Measurements from ENCODE around the gene NOSTRIN. TPM values are rescaled to one million over a fixed set of nuclear protein-coding genes. Genes with fewer than 3 reads are reported as not detected.
A peak's percentile ranks its signal among the peaks of the same experiment; 100 is the strongest.

The NOSTRIN gene
- total RNA-seq, 1 experiment from 2014 or later: not detected

- no peak for DNase-seq
- Histone ChIP-seq H3K27me3 (ENCODE audit: control insufficient read depth, insufficient read depth, low read length) (no peaks in the 10 kb centered on the region), H3K36me3 (replicated peaks; ENCODE audit: control insufficient read depth, insufficient read depth, low read length) (no peaks in the 10 kb centered on the region), H3K4me3 (ENCODE audit: insufficient read depth, low read depth, low read length) (no peak overlapping the region)
These were observed 19.6 kb downstream of the NOSTRIN start for GRCh38 chr2:168821992-168822391.

- Histone ChIP-seq H3K36me3 (replicated peaks; ENCODE audit: control insufficient read depth, insufficient read depth, low read length) (no peaks in the 10 kb centered on the region), H3K4me3 (ENCODE audit: insufficient read depth, low read depth, low read length) (no peak overlapping the region), H3K27me3 (ENCODE audit: control insufficient read depth, insufficient read depth, low read length) (no peaks in the 10 kb centered on the region)
- DNase-seq: no peak
These were observed 22.7 kb downstream of the NOSTRIN start for GRCh38 chr2:168825126-168825525.

GRCh38 chr2:168830958-168831357, 28.5 kb downstream of the NOSTRIN start:
- no peak for DNase-seq
- H3K4me3 ChIP-seq (ENCODE audit: insufficient read depth, low read depth, low read length): no peak overlapping the region
- no peaks in the 10 kb centered on the region for H3K27me3 ChIP-seq (ENCODE audit: control insufficient read depth, insufficient read depth, low read length)
- no peaks in the 10 kb centered on the region for H3K36me3 ChIP-seq (replicated peaks; ENCODE audit: control insufficient read depth, insufficient read depth, low read length)

GRCh38 chr2:168831662-168832061, 29.2 kb downstream of the NOSTRIN start:
- Histone ChIP-seq H3K27me3 (ENCODE audit: control insufficient read depth, insufficient read depth, low read length) (no peaks in the 10 kb centered on the region), H3K4me3 (ENCODE audit: insufficient read depth, low read depth, low read length) (no peak overlapping the region), H3K36me3 (replicated peaks; ENCODE audit: control insufficient read depth, insufficient read depth, low read length) (no peaks in the 10 kb centered on the region)
- DNase-seq: no peak

- no peak overlapping the region for H3K4me3 ChIP-seq (ENCODE audit: insufficient read depth, low read depth, low read length)
- no peaks in the 10 kb centered on the region for H3K36me3 ChIP-seq (replicated peaks; ENCODE audit: control insufficient read depth, insufficient read depth, low read length)
- H3K27me3 ChIP-seq (ENCODE audit: control insufficient read depth, insufficient read depth, low read length): no peaks in the 10 kb centered on the region
- no peak for DNase-seq
These were observed 33.5 kb downstream of the NOSTRIN start for GRCh38 chr2:168835969-168836368.

- H3K27me3 ChIP-seq (ENCODE audit: control insufficient read depth, insufficient read depth, low read length): no peaks in the 10 kb centered on the region
- H3K4me3 ChIP-seq (ENCODE audit: insufficient read depth, low read depth, low read length): no peak overlapping the region
- no peak for DNase-seq
- H3K36me3 ChIP-seq (replicated peaks; ENCODE audit: control insufficient read depth, insufficient read depth, low read length): no peaks in the 10 kb centered on the region
These were observed 39.0 kb downstream of the NOSTRIN start for GRCh38 chr2:168841445-168841844.

- Histone ChIP-seq H3K36me3 (replicated peaks; ENCODE audit: control insufficient read depth, insufficient read depth, low read length) (no peaks in the 10 kb centered on the region), H3K27me3 (ENCODE audit: control insufficient read depth, insufficient read depth, low read length) (no peaks in the 10 kb centered on the region), H3K4me3 (ENCODE audit: insufficient read depth, low read depth, low read length) (no peak overlapping the region)
- no peak for DNase-seq
These were observed 40.8 kb downstream of the NOSTRIN start for GRCh38 chr2:168843253-168843652.

GRCh38 chr2:168848225-168848624, 45.8 kb downstream of the NOSTRIN start:
- DNase-seq: no peak
- Histone ChIP-seq H3K36me3 (replicated peaks; ENCODE audit: control insufficient read depth, insufficient read depth, low read length) (no peaks in the 10 kb centered on the region; the same call in 1 of the 2 replicates), H3K4me3 (ENCODE audit: insufficient read depth, low read depth, low read length) (no peak overlapping the region), H3K27me3 (ENCODE audit: control insufficient read depth, insufficient read depth, low read length) (no peaks in the 10 kb centered on the region)

GRCh38 chr2:168849610-168850009, 47.2 kb downstream of the NOSTRIN start:
- Histone ChIP-seq H3K27me3 (ENCODE audit: control insufficient read depth, insufficient read depth, low read length) (no peaks in the 10 kb centered on the region), H3K4me3 (ENCODE audit: insufficient read depth, low read depth, low read length) (no peak overlapping the region), H3K36me3 (replicated peaks; ENCODE audit: control insufficient read depth, insufficient read depth, low read length) (no peaks in the 10 kb centered on the region; the same call in 1 of the 2 replicates)
- DNase-seq: peak; percentile 36

GRCh38 chr2:168850846-168851245, 48.4 kb downstream of the NOSTRIN start:
- no peak overlapping the region for H3K4me3 ChIP-seq (ENCODE audit: insufficient read depth, low read depth, low read length)
- H3K36me3 ChIP-seq (replicated peaks; ENCODE audit: control insufficient read depth, insufficient read depth, low read length): no peaks in the 10 kb centered on the region; the same call in 1 of the 2 replicates
- DNase-seq: no peak
- H3K27me3 ChIP-seq (ENCODE audit: control insufficient read depth, insufficient read depth, low read length): no peaks in the 10 kb centered on the region

- Histone ChIP-seq H3K36me3 (replicated peaks; ENCODE audit: control insufficient read depth, insufficient read depth, low read length) (no peaks in the 10 kb centered on the region; the same call in 1 of the 2 replicates), H3K27me3 (ENCODE audit: control insufficient read depth, insufficient read depth, low read length) (no peaks in the 10 kb centered on the region), H3K4me3 (ENCODE audit: insufficient read depth, low read depth, low read length) (no peak overlapping the region)
- DNase-seq: no peak
These were observed 49.4 kb downstream of the NOSTRIN start for GRCh38 chr2:168851674-168852320.

GRCh38 chr2:168852481-168852880, 50.0 kb downstream of the NOSTRIN start:
- DNase-seq: no peak
- no peaks in the 10 kb centered on the region for H3K27me3 ChIP-seq (ENCODE audit: control insufficient read depth, insufficient read depth, low read length)
- no peaks in the 10 kb centered on the region; the same call in 1 of the 2 replicates for H3K36me3 ChIP-seq (replicated peaks; ENCODE audit: control insufficient read depth, insufficient read depth, low read length)
- H3K4me3 ChIP-seq (ENCODE audit: insufficient read depth, low read depth, low read length): no peak overlapping the region

- Histone ChIP-seq H3K36me3 (replicated peaks; ENCODE audit: control insufficient read depth, insufficient read depth, low read length) (no peaks in the 10 kb centered on the region; the same call in 1 of the 2 replicates), H3K27me3 (ENCODE audit: control insufficient read depth, insufficient read depth, low read length) (no peaks in the 10 kb centered on the region), H3K4me3 (ENCODE audit: insufficient read depth, low read depth, low read length) (no peak overlapping the region)
- no peak for DNase-seq
These were observed 51.0 kb downstream of the NOSTRIN start for GRCh38 chr2:168853471-168853870.

GRCh38 chr2:168854651-168855050, 52.2 kb downstream of the NOSTRIN start:
- no peaks in the 10 kb centered on the region; the same call in 1 of the 2 replicates for H3K36me3 ChIP-seq (replicated peaks; ENCODE audit: control insufficient read depth, insufficient read depth, low read length)
- H3K27me3 ChIP-seq (ENCODE audit: control insufficient read depth, insufficient read depth, low read length): no peaks in the 10 kb centered on the region
- H3K4me3 ChIP-seq (ENCODE audit: insufficient read depth, low read depth, low read length): no peak overlapping the region
- no peak for DNase-seq

- Histone ChIP-seq H3K4me3 (ENCODE audit: insufficient read depth, low read depth, low read length) (no peak overlapping the region), H3K27me3 (ENCODE audit: control insufficient read depth, insufficient read depth, low read length) (no peaks in the 10 kb centered on the region), H3K36me3 (replicated peaks; ENCODE audit: control insufficient read depth, insufficient read depth, low read length) (no peaks in the 10 kb centered on the region; the same call in 1 of the 2 replicates)
- no peak for DNase-seq
These were observed 53.2 kb downstream of the NOSTRIN start for GRCh38 chr2:168855601-168856000.
